HepG2 (cell line): ENCODE data around the gene RRBP1. TPM values are rescaled to one million over a fixed set of nuclear protein-coding genes. Genes with fewer than 3 reads are reported as not detected.

Experiments
- ELF4 ChIP-seq: sonication (generic); formaldehyde crosslinking; IDR thresholded peaks from 2 replicates; pipeline ENCODE4 v1.5.0; 2020; ENCODE audit warnings: missing genetic modification reagents, mild to moderate bottlenecking, moderate library complexity, borderline replicate concordance
- FOXK1 ChIP-seq: sonication (generic); formaldehyde crosslinking; IDR thresholded peaks from 2 replicates; pipeline ENCODE4 v1.4.0; 2020; ENCODE audit warnings: low read depth, missing genetic modification reagents, borderline replicate concordance
- GZF1 ChIP-seq: sonication (generic); formaldehyde crosslinking; IDR thresholded peaks from 2 replicates; pipeline ENCODE4 v1.5.1; 2020; ENCODE audit warnings: mild to moderate bottlenecking, missing genetic modification reagents
- MED8 ChIP-seq: sonication (generic); formaldehyde crosslinking; IDR thresholded peaks from 2 replicates; pipeline ENCODE4 v1.8.1; 2023; ENCODE audit warnings: mild to moderate bottlenecking, missing genetic modification reagents; ENCODE audit not compliant: insufficient replicate concordance
- MEF2D ChIP-seq: sonication (generic); formaldehyde crosslinking; IDR thresholded peaks from 2 replicates; pipeline ENCODE4 v1.5.1; 2020; ENCODE audit warnings: mild to moderate bottlenecking, missing genetic modification reagents
- SATB2 ChIP-seq: sonication (generic); formaldehyde crosslinking; IDR thresholded peaks from 2 replicates; pipeline ENCODE4 v1.5.0; 2020; ENCODE audit warnings: missing genetic modification reagents
- SP1 ChIP-seq, 2 experiments: fragments of 450-650 bp in 1 of 2; sonication (generic) in 1 of 2; formaldehyde crosslinking in 1 of 2; IDR thresholded peaks; 2 replicates each; pipeline versions ENCODE4 v1.4.0 to v1.6.1; 2016 to 2020; ENCODE audit warnings: missing genetic modification reagents in 1 of 2
- ZFP62 ChIP-seq: sonication (generic); formaldehyde crosslinking; IDR thresholded peaks from 2 replicates; pipeline ENCODE4 v1.4.0; 2020; ENCODE audit warnings: missing genetic modification reagents
- polyA plus RNA-seq, 8 experiments: library from polyadenylated mRNA; depleted of rRNA in 3 of 8; stranded (reverse) in 7 of 8; unstranded in 1 of 8; fragments of >200 nt; fragmentation: Illumina TruSeq in 4 of 8; extraction: Trizol in 4 of 8; gene quantifications; 2 replicates each; pipeline versions ENCODE4 v1.2.1 to v1.2.3, GENCODE V29; 2011 to 2016; ENCODE audit warnings: low read depth in 4 of 8, missing spikeins in 1 of 8, mixed read lengths in 1 of 8; ENCODE audit not compliant: insufficient read depth in 1 of 8
- total RNA-seq, 5 experiments: library from RNA; depleted of rRNA; stranded (reverse); fragments of >200 nt; fragmentation: Illumina TruSeq; extraction: Trizol; gene quantifications; 2 replicates each; pipeline ENCODE4 v1.2.3, GENCODE V29; 2016; ENCODE audit warnings: low read depth in 1 of 5
- TF ChIP-seq, protein P1 (sequence below): sonication (generic); formaldehyde crosslinking; IDR thresholded peaks from 2 replicates; pipeline ENCODE4 v1.4.0; 2020; ENCODE audit warnings: mild to moderate bottlenecking, missing genetic modification reagents
- TF ChIP-seq, protein P2 (sequence below), 2 experiments: sonication (generic) in 1 of 2; formaldehyde crosslinking in 1 of 2; IDR thresholded peaks; 2 replicates each; pipeline versions ENCODE4 v1.6.1 to v1.9.0; 2014 to 2022; ENCODE audit warnings: antibody characterized with exemption in 1 of 2, borderline replicate concordance in 1 of 2, inconsistent platforms in 1 of 2, low read depth in 1 of 2, missing genetic modification reagents in 1 of 2
- TF ChIP-seq, protein P3 (sequence below): sonication (generic); formaldehyde crosslinking; IDR thresholded peaks from 2 replicates; pipeline ENCODE4 v1.5.0; 2020; ENCODE audit warnings: mild to moderate bottlenecking, missing genetic modification reagents
- TF ChIP-seq, protein P4 (sequence below): sonication (generic); formaldehyde crosslinking; IDR thresholded peaks from 2 replicates; pipeline ENCODE4 v1.9.0; 2021; ENCODE audit warnings: missing genetic modification reagents, borderline replicate concordance

RRBP1 gene
- total and polyA plus RNA-seq, 2 of the 13 experiments (the other 11 are each of a cell fraction or from before 2014, with no cell fraction given): 150 to 222 TPM

DNA sequence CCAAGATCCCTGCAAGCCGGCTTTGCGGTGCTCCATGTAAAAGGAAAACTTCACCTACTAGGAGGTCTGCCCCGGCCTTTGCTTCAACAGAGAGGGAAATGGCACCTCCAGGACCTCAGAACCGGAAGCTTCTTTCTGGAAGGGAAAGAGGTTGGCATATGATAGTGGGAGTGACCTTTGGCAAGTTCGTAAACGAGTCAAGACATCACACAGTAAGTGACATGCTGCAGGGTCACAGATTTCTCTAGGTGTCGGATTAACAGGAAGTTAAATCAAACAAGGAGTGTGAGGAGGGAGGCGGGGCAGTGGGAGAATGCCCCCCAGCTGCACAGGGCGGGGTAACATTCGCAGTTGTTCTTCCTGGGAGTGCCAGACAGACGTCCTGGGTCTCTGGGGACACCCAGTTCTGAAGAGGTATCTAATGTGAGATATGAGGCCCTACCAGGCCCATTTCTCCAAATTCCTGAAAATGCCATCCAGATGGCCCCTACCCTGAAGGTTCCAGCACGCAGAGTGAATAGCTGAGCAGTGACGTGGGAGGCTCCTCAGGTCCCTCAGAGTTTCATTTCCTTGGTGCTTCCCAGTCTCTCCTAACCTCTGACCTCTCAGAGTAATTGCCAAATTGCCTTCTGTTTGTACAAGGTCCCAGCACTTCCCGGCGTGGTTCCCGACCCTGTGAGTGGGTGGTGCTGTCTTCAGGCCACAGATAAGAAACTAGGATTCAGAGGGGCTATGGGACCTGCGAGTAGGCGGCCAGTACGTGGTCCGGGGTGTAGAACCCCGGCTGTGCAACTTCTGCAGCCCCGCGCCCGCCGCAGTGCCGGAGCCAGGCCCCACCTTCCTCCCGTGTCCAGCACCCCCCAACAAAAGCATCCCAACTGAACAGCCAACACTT lies 1.9 kb downstream of the RRBP1 start (continued):
- TF ChIP-seq, protein P1, sequence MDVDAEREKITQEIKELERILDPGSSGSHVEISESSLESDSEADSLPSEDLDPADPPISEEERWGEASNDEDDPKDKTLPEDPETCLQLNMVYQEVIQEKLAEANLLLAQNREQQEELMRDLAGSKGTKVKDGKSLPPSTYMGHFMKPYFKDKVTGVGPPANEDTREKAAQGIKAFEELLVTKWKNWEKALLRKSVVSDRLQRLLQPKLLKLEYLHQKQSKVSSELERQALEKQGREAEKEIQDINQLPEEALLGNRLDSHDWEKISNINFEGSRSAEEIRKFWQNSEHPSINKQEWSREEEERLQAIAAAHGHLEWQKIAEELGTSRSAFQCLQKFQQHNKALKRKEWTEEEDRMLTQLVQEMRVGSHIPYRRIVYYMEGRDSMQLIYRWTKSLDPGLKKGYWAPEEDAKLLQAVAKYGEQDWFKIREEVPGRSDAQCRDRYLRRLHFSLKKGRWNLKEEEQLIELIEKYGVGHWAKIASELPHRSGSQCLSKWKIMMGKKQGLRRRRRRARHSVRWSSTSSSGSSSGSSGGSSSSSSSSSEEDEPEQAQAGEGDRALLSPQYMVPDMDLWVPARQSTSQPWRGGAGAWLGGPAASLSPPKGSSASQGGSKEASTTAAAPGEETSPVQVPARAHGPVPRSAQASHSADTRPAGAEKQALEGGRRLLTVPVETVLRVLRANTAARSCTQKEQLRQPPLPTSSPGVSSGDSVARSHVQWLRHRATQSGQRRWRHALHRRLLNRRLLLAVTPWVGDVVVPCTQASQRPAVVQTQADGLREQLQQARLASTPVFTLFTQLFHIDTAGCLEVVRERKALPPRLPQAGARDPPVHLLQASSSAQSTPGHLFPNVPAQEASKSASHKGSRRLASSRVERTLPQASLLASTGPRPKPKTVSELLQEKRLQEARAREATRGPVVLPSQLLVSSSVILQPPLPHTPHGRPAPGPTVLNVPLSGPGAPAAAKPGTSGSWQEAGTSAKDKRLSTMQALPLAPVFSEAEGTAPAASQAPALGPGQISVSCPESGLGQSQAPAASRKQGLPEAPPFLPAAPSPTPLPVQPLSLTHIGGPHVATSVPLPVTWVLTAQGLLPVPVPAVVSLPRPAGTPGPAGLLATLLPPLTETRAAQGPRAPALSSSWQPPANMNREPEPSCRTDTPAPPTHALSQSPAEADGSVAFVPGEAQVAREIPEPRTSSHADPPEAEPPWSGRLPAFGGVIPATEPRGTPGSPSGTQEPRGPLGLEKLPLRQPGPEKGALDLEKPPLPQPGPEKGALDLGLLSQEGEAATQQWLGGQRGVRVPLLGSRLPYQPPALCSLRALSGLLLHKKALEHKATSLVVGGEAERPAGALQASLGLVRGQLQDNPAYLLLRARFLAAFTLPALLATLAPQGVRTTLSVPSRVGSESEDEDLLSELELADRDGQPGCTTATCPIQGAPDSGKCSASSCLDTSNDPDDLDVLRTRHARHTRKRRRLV: no peak
- peak; percentile 31; the same call in 1 of the 2 replicates for TF ChIP-seq FOXK1
- TF ChIP-seq GZF1: no peak
- TF ChIP-seq, protein P2, sequence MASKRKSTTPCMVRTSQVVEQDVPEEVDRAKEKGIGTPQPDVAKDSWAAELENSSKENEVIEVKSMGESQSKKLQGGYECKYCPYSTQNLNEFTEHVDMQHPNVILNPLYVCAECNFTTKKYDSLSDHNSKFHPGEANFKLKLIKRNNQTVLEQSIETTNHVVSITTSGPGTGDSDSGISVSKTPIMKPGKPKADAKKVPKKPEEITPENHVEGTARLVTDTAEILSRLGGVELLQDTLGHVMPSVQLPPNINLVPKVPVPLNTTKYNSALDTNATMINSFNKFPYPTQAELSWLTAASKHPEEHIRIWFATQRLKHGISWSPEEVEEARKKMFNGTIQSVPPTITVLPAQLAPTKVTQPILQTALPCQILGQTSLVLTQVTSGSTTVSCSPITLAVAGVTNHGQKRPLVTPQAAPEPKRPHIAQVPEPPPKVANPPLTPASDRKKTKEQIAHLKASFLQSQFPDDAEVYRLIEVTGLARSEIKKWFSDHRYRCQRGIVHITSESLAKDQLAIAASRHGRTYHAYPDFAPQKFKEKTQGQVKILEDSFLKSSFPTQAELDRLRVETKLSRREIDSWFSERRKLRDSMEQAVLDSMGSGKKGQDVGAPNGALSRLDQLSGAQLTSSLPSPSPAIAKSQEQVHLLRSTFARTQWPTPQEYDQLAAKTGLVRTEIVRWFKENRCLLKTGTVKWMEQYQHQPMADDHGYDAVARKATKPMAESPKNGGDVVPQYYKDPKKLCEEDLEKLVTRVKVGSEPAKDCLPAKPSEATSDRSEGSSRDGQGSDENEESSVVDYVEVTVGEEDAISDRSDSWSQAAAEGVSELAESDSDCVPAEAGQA (IDR thresholded peaks at IDR 0.05; ENCODE audit: low read depth): no peak
- TF ChIP-seq, protein P2 (CRISPR knock-in tag; IDR thresholded peaks at IDR 0.05; ENCODE audit: borderline replicate concordance): 0 out of 2 replicates have a peak, but pooled peaks have one; percentile 20
- no peak for TF ChIP-seq SP1 (IDR thresholded peaks at IDR 0.05)
- TF ChIP-seq SP1 (CRISPR knock-in tag; IDR thresholded peaks at IDR 0.05): no peak
- TF ChIP-seq, protein P3, sequence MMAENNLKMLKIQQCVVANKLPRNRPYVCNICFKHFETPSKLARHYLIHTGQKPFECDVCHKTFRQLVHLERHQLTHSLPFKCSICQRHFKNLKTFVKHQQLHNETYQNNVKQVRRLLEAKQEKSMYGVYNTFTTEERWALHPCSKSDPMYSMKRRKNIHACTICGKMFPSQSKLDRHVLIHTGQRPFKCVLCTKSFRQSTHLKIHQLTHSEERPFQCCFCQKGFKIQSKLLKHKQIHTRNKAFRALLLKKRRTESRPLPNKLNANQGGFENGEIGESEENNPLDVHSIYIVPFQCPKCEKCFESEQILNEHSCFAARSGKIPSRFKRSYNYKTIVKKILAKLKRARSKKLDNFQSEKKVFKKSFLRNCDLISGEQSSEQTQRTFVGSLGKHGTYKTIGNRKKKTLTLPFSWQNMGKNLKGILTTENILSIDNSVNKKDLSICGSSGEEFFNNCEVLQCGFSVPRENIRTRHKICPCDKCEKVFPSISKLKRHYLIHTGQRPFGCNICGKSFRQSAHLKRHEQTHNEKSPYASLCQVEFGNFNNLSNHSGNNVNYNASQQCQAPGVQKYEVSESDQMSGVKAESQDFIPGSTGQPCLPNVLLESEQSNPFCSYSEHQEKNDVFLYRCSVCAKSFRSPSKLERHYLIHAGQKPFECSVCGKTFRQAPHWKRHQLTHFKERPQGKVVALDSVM: no peak; the same call in 1 of the 2 replicates
- TF ChIP-seq MED8 (CRISPR knock-in tag): peak; percentile 50
- TF ChIP-seq MEF2D (CRISPR knock-in tag): peak; percentile 79
- 0 out of 2 replicates have a peak, but pooled peaks have one; percentile 47 for TF ChIP-seq ELF4
- TF ChIP-seq ZFP62: no peak
- 0 out of 2 replicates have a peak, but pooled peaks have one; percentile 78 for TF ChIP-seq SATB2 (CRISPR knock-in tag)
- TF ChIP-seq, protein P4, sequence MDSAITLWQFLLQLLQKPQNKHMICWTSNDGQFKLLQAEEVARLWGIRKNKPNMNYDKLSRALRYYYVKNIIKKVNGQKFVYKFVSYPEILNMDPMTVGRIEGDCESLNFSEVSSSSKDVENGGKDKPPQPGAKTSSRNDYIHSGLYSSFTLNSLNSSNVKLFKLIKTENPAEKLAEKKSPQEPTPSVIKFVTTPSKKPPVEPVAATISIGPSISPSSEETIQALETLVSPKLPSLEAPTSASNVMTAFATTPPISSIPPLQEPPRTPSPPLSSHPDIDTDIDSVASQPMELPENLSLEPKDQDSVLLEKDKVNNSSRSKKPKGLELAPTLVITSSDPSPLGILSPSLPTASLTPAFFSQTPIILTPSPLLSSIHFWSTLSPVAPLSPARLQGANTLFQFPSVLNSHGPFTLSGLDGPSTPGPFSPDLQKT (CRISPR knock-in tag): no peak
